ENCODE measurements around the gene EPS8L3. TPM values are rescaled to one million over a fixed set of nuclear protein-coding genes. Genes with fewer than 3 reads are reported as not detected.

The EPS8L3 gene
- total and polyA plus RNA-seq, 2 of the 8 experiments (the other 6 are each of a cell fraction or from before 2014, with no cell fraction given) = not detected

- FAIRE-seq (no peak), DNase-seq (ENCODE audit: low read depth in 1 of 2, low spot score in 2 of 2) (no peak)
- no peak overlapping the region for H2BK15ac ChIP-seq (ENCODE audit: low read length)
- H3K4me2 ChIP-seq (ENCODE audit: insufficient read depth in 1 of 2, low read depth in 2 of 2, low read length in 2 of 2) = no peak overlapping the region
- H3K18ac ChIP-seq (ENCODE audit: extremely low read depth, low read length) = no peak overlapping the region
- no peak overlapping the region for H2AK5ac ChIP-seq (ENCODE audit: low read depth, low read length)
- H3K27me3 ChIP-seq (replicated peaks in 1 of 4; ENCODE audit: control insufficient read depth in 3 of 4, extremely low read depth in 1 of 4, insufficient read depth in 3 of 4, low read length in 3 of 4) = no peaks in the 10 kb centered on the region; a peak in 1 of 7 replicates
- H3K79me1 ChIP-seq (ENCODE audit: low read depth, low read length) = no peaks in the 10 kb centered on the region
- H3K23me2 ChIP-seq (ENCODE audit: low read depth, low read length) = peaks cover 3% of the 10 kb centered on the region; the same call in 1 of the 2 replicates
- H3K23ac ChIP-seq (ENCODE audit: insufficient read length) = no peak overlapping the region
- no peak overlapping the region for H3K9ac ChIP-seq (replicated peaks in 1 of 4; ENCODE audit: extremely low read depth in 1 of 4, low read depth in 3 of 4, low read length in 3 of 4)
- H2BK20ac ChIP-seq (ENCODE audit: low read length) = no peak overlapping the region
- WGBS, 2 experiments (ENCODE audit: extremely low coverage in 1 of 2, insufficient coverage in 1 of 2, insufficient read length in 1 of 2, insufficient replicate concordance in 2 of 2, low coverage in 1 of 2, low lambda C conversion rate in 2 of 2, missing lambda C conversion rate in 1 of 2) = 71% methylated on average over 1 of the region's 1 CpG; no CpG with 5 or more reads in 1 of the 2 experiments
- H2BK12ac ChIP-seq (ENCODE audit: low read depth, low read length) = no peak overlapping the region
- H3K79me2 ChIP-seq (ENCODE audit: control insufficient read depth in 1 of 2, insufficient read depth in 2 of 2, low read length in 2 of 2) = no peaks in the 10 kb centered on the region
- no peaks in the 10 kb centered on the region for H3K4me1 ChIP-seq (replicated peaks in 1 of 4; ENCODE audit: control insufficient read depth in 3 of 4, insufficient read depth in 4 of 4, low read length in 3 of 4)
- no peak overlapping the region for H3K56ac ChIP-seq (replicated peaks; ENCODE audit: insufficient read length, low read depth, low read length)
- H2BK5ac ChIP-seq (ENCODE audit: low read depth, low read length) = no peak overlapping the region
- no peaks in the 10 kb centered on the region for H4K20me1 ChIP-seq (replicated peaks in 1 of 2; ENCODE audit: control insufficient read depth in 1 of 2, insufficient read depth in 2 of 2, low read length in 2 of 2)
- no peak overlapping the region for H4K5ac ChIP-seq (ENCODE audit: insufficient read length, low read depth, low read length)
- H3K9me3 ChIP-seq (ENCODE audit: insufficient read depth in 2 of 2, low read depth in 1 of 2, low read length in 1 of 2) = peaks cover 6 to 9% of the 10 kb centered on the region in 2 experiments
- POLR2A ChIA-PET (ENCODE audit: partially characterized antibody) = interaction anchor here (0.7 kb wide), 1 partner anchor 169 kb away, joined by 4 read pairs; no protein-coding TSS in a partner anchor
- CTCF ChIA-PET (ENCODE audit: partially characterized antibody) = interaction anchor here (0.7 to 1.9 kb wide), 4 partner anchors 11 to 22 kb away, joined by 4 to 5 read pairs (median 4); no protein-coding TSS in a partner anchor
- H2BK120ac ChIP-seq (replicated peaks; ENCODE audit: low read depth, low read length) = no peak overlapping the region
- H3K27ac ChIP-seq (ENCODE audit: low read depth, low read length) = no peak overlapping the region
- no peak overlapping the region for H3K4me3 ChIP-seq (ENCODE audit: extremely low read depth in 1 of 4, insufficient read depth in 2 of 4, low read depth in 3 of 4, low read length in 4 of 4)
- no peaks in the 10 kb centered on the region for H3K36me3 ChIP-seq (ENCODE audit: control insufficient read depth in 2 of 4, insufficient read depth in 4 of 4, low read length in 3 of 4)
- TF ChIP-seq EZH2 (IDR thresholded peaks at IDR 0.05; ENCODE audit: low read depth, low read length, severe bottlenecking) (no peak), ASH2L (IDR thresholded peaks at IDR 0.05; ENCODE audit: low read length) (no peak), HDAC2 (IDR thresholded peaks at IDR 0.05; ENCODE audit: borderline replicate concordance in 1 of 2, low read depth in 2 of 2, low read length in 2 of 2) (no peak), SP4 (IDR thresholded peaks at IDR 0.05; ENCODE audit: low read length) (no peak), ATF3 (IDR thresholded peaks at IDR 0.05; ENCODE audit: insufficient read depth, low read depth, low read length) (no peak)
- no peak overlapping the region for H4K8ac ChIP-seq (ENCODE audit: extremely low read depth, insufficient read depth, low read length)
- no peak overlapping the region for H4K91ac ChIP-seq (replicated peaks; ENCODE audit: insufficient read length, low read length)
- no peak overlapping the region for H3K4ac ChIP-seq (replicated peaks; ENCODE audit: insufficient read length, low read depth, low read length)
- no peak overlapping the region for H2AFZ ChIP-seq (ENCODE audit: low read length)
- no peak overlapping the region for H3K14ac ChIP-seq (ENCODE audit: insufficient read length)
Measured at GRCh38 chr1:109812691-109813393, 49.1 kb upstream of the EPS8L3 start.

Data from H1 (cell line).